Keratinocyte (primary cell): ENCODE measurements around the gene CPEB3.

ENCODE experiments used
- CTCF ChIP-seq, 3 experiments: IDR thresholded peaks in 1 of 3; conservative IDR thresholded peaks in 1 of 3; optimal IDR thresholded peaks in 1 of 3; 2 replicates in 2 of 3; 3 replicates in 1 of 3; pipeline versions ENCODE3 to v1.5.1; 2011; ENCODE audit warnings: low read length in 3 of 3, mild to moderate bottlenecking in 3 of 3, moderate library complexity in 2 of 3, control low read depth in 1 of 3, inconsistent platforms in 1 of 3; ENCODE audit not compliant: insufficient read depth in 2 of 3; ENCODE audit errors: extremely low read depth in 1 of 3
- EZH2 ChIP-seq: IDR thresholded peaks from one replicate; pipeline ENCODE4 v1.6.1; 2012; ENCODE audit warnings: inconsistent platforms, mild to moderate bottlenecking, low read length, moderate library complexity

GRCh38 chr10:92113911-92114600, 176.8 kb downstream of the CPEB3 start:
- TF ChIP-seq CTCF (optimal IDR thresholded peaks at IDR 0.05 in 1 of 3, IDR thresholded peaks at IDR 0.05 in 1 of 3, conservative IDR thresholded peaks at IDR 0.05 in 1 of 3; ENCODE audit: extremely low read depth in 1 of 3, insufficient read depth in 2 of 3, low read length in 3 of 3): no peak
- TF ChIP-seq EZH2: no peak
